Measurements from ENCODE around the gene FHAD1. TPM values are rescaled to one million over a fixed set of nuclear protein-coding genes. Genes with fewer than 3 reads are reported as not detected.

FHAD1 gene
- total and polyA plus RNA-seq, 9 of the 15 experiments (the other 6 are each of a cell fraction or from before 2014, with no cell fraction given) = 0.32 to 2.1 (median 1.5) TPM; not detected in 1

GRCh38 chr1:15222653-15223303 is 24.2 kb upstream of the FHAD1 start:
- in situ Hi-C loops (cut with MboI) = no loop called here
- Histone ChIP-seq H3K27ac (ENCODE audit: extremely low read depth, low read depth, low read length) (no peak overlapping the region), H3K36me3 (ENCODE audit: control insufficient read depth, insufficient read depth, low read length) (no peaks in the 10 kb centered on the region), H4K20me1 (replicated peaks; ENCODE audit: control insufficient read depth, insufficient read depth, low read length) (no peaks in the 10 kb centered on the region), H3K9me1 (ENCODE audit: control insufficient read depth, insufficient read depth, low read length) (no peaks in the 10 kb centered on the region), H2AFZ (ENCODE audit: low read depth, low read length) (no peak overlapping the region), H3K79me2 (ENCODE audit: control insufficient read depth, insufficient read depth, low read length) (no peaks in the 10 kb centered on the region), H3K4me2 (ENCODE audit: insufficient read depth, low read length) (no peak overlapping the region), H3K4me3 (no peak overlapping the region), H3K27me3 (ENCODE audit: control insufficient read depth in 2 of 2, insufficient read depth in 2 of 2, low read length in 2 of 2) (peaks cover 14 to 50% of the 10 kb centered on the region in 2 experiments; a peak in 4 of 5 replicates), H3K9me3 (replicated peaks; ENCODE audit: control insufficient read depth, insufficient read depth, low read depth, low read length) (no peaks in the 10 kb centered on the region), H3K4me1 (replicated peaks in 1 of 2; ENCODE audit: control insufficient read depth in 2 of 2, insufficient read depth in 2 of 2, low read length in 2 of 2) (peaks cover 0 to 22% of the 10 kb centered on the region in 2 experiments; a peak in 3 of 5 replicates), H3K9ac (ENCODE audit: insufficient read depth in 1 of 2, low read depth in 2 of 2, low read length in 2 of 2) (no peak overlapping the region)
- intact Hi-C loops (cut with micrococcal nuclease) = no loop called here
- POLR2A ChIA-PET = no interaction called here
- FAIRE-seq (no peak), ATAC-seq (no peak), DNase-seq (ENCODE audit: extremely low read depth in 1 of 4, low spot score in 3 of 4) (peak in 1 of 4 experiments; percentile 49)
- CTCF ChIA-PET (ENCODE audit: low intra/inter-chr PET ratio) = no interaction called here
- no TSS peak for BruUV-seq (replicated peaks)
- WGBS (ENCODE audit: insufficient coverage, low coverage, missing lambda C conversion rate) = 8% methylated on average over 4 of the region's 4 CpGs
- TF ChIP-seq GTF2A2 (tag; IDR thresholded peaks at IDR 0.05) (no peak), TSHZ1 (CRISPR knock-in tag; IDR thresholded peaks at IDR 0.05) (no peak), USF1 (CRISPR knock-in tag; IDR thresholded peaks at IDR 0.05) (0 out of 2 replicates have a peak, but pooled peaks have one; percentile 12), ETS2 (tag; IDR thresholded peaks at IDR 0.05; ENCODE audit: borderline replicate concordance, poor library complexity, severe bottlenecking) (no peak), HBP1 (CRISPR knock-in tag; IDR thresholded peaks at IDR 0.05) (0 out of 2 replicates have a peak, but pooled peaks have one; percentile 49), ZNF512 (tag; IDR thresholded peaks at IDR 0.05) (peak; percentile 96), TFE3 (CRISPR knock-in tag; IDR thresholded peaks at IDR 0.05) (peak; percentile 90), USF2 (CRISPR knock-in tag; IDR thresholded peaks at IDR 0.05) (peak; percentile 27; the same call in 1 of the 2 replicates), SAP30 (IDR thresholded peaks at IDR 0.05; ENCODE audit: borderline replicate concordance, insufficient read depth, low read depth, low read length, poor library complexity, severe bottlenecking) (no peak), KLF1 (tag; IDR thresholded peaks at IDR 0.05) (no peak)

All from K562 (cell line).